Measurements from ENCODE around the gene CHIC2. TPM values are rescaled to one million over a fixed set of nuclear protein-coding genes. Genes with fewer than 3 reads are reported as not detected.

CHIC2 gene
- total RNA-seq, 2 experiments from 2014 or later, result 16.8 to 17.5 TPM

DNA sequence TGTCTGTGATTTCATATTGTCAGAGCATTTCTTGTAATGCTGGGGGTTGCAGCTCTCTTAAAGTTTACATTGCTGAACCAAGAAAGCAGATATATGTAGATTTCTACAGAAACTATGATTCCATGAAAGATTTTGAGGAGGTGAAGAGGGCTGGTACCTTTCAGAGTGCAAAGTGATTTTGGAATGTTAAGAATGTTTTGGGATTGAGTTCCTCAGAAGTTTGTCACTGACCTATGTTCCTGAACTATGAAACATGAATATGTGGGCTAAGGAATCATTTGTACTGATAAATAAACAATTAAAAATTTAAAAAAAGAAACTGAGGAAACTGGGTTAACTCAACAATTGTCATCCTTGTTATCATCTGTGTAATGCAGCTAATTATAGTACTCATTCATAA, 12.3 kb upstream of the CHIC2 start:
- intact Hi-C loops (cut with micrococcal nuclease), result no loop called here
- no peak for DNase-seq
- Mint-ChIP-seq H3K27me3 (peaks cover 8% of the 10 kb centered on the region), H3K4me1 (ENCODE audit: low read depth) (no peaks in the 10 kb centered on the region), H3K27ac (no peak overlapping the region), H3K4me3 (no peak overlapping the region), H3K36me3 (ENCODE audit: low read depth) (no peaks in the 10 kb centered on the region), H3K9me3 (no peaks in the 10 kb centered on the region)
- ChIA-PET POLR2A (no interaction called here), CTCF (no interaction called here)
- TF ChIP-seq, protein P1, sequence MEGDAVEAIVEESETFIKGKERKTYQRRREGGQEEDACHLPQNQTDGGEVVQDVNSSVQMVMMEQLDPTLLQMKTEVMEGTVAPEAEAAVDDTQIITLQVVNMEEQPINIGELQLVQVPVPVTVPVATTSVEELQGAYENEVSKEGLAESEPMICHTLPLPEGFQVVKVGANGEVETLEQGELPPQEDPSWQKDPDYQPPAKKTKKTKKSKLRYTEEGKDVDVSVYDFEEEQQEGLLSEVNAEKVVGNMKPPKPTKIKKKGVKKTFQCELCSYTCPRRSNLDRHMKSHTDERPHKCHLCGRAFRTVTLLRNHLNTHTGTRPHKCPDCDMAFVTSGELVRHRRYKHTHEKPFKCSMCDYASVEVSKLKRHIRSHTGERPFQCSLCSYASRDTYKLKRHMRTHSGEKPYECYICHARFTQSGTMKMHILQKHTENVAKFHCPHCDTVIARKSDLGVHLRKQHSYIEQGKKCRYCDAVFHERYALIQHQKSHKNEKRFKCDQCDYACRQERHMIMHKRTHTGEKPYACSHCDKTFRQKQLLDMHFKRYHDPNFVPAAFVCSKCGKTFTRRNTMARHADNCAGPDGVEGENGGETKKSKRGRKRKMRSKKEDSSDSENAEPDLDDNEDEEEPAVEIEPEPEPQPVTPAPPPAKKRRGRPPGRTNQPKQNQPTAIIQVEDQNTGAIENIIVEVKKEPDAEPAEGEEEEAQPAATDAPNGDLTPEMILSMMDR (IDR thresholded peaks at IDR 0.05), result no peak
- no peak for ATAC-seq

DNA sequence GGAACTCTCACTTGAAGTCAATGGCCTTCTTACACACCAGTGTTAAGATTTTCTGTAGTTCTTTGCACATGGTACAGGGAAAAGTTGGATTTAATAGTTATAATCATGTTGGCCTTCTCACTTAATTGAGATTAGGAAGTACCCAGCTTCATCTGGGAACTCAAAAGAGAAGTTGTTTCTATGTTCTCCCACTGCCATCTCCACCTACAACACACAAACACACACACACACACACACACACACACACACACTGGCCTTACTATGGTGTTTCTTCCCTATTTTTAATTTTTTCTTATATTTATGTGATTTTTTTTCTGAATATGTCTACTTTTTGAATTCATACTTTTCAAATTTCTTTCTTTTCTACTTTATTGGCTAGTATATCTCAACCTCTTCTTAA, 10.0 kb upstream of the CHIC2 start:
- Mint-ChIP-seq H3K27me3 (peaks cover 5% of the 10 kb centered on the region), H3K4me3 (no peak overlapping the region), H3K4me1 (ENCODE audit: low read depth) (no peaks in the 10 kb centered on the region), H3K36me3 (ENCODE audit: low read depth) (no peaks in the 10 kb centered on the region), H3K9me3 (no peaks in the 10 kb centered on the region), H3K27ac (no peak overlapping the region)
- CTCF ChIA-PET, result interaction anchor here (1.0 to 1.5 kb wide), 2 partner anchors 24 to 145 kb away, joined by 3 read pairs; no protein-coding TSS in a partner anchor
- ATAC-seq (no peak), DNase-seq (no peak)
- intact Hi-C loops (cut with micrococcal nuclease), result no loop called here
- POLR2A ChIA-PET, result no interaction called here
- TF ChIP-seq, protein P1 (IDR thresholded peaks at IDR 0.05), result no peak

DNA sequence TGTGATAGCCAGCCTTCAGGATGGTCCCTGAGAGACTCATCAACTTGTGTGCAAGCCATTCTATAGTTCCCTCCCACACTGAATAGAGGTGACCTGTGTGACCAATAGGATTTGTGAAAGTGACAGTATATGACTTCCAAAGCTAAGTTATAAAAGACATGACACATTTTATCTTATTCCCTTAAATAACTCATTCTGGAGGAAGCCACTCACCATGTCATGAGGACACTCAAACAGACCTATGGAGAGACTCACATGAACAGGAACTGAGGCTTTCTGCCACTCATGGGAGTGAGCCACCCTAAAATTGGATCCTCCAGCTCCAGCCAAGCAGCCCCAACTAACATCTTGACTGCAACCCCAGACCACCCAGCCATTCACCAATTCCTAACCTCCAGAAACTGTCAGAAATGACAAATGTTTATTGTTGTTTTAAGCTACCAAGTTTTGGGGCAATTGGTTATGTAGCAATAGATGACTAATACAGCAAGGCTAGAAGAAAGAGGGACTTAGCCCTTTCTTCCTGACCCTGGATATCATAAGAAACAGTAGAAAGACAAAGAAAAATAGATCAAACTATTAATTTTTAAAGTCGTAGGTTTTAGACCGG, 9.0 kb upstream of the CHIC2 start:
- no peak for DNase-seq
- no peaks in the 10 kb centered on the region for H3K9me3 Mint-ChIP-seq
- H3K27me3 Mint-ChIP-seq, result peaks cover 5% of the 10 kb centered on the region
- ATAC-seq, result no peak
- ChIA-PET POLR2A (interaction anchor here (0.6 to 0.7 kb wide), 2 partner anchors 23 to 1344 kb away, joined by 3 to 4 read pairs; no protein-coding TSS in a partner anchor), CTCF (no interaction called here)
- no peak overlapping the region for H3K27ac Mint-ChIP-seq
- no peaks in the 10 kb centered on the region for H3K36me3 Mint-ChIP-seq (ENCODE audit: low read depth)
- H3K4me3 Mint-ChIP-seq, result no peak overlapping the region
- TF ChIP-seq, protein P1 (IDR thresholded peaks at IDR 0.05), result no peak
- no peaks in the 10 kb centered on the region for H3K4me1 Mint-ChIP-seq (ENCODE audit: low read depth)
- intact Hi-C loops (cut with micrococcal nuclease), result no loop called here

DNA sequence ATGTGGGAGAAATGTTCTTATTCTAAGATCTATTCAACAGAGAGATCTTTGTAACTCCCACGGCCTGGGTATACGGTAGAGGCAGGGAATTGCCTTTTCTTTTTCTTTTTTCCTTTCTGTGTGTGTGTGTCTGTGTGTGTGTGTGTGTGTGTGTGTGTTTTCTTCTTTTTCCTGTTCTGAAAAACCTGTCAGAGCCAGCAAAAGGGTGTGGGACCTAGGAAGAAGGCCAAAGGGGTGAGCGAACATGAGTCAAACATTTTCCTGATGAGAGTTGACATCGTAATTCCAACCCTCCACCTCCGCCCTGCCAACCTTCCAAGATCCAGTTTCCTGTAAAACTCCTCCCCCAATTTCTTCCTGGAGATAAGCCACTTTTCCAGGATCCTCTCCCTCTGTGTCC, 2.8 kb upstream of the CHIC2 start:
- POLR2A ChIA-PET, result no interaction called here
- H3K27me3 Mint-ChIP-seq, result no peaks in the 10 kb centered on the region
- no peaks in the 10 kb centered on the region for H3K9me3 Mint-ChIP-seq
- TF ChIP-seq, protein P1 (IDR thresholded peaks at IDR 0.05), result no peak
- H3K4me3 Mint-ChIP-seq, result no peak overlapping the region
- intact Hi-C loops (cut with micrococcal nuclease), result no loop called here
- no peak overlapping the region for H3K27ac Mint-ChIP-seq
- no peak for ATAC-seq
- CTCF ChIA-PET, result no interaction called here
- no peak for DNase-seq
- peaks cover 6% of the 10 kb centered on the region for H3K36me3 Mint-ChIP-seq (ENCODE audit: low read depth)
- H3K4me1 Mint-ChIP-seq (ENCODE audit: low read depth), result peaks cover 16% of the 10 kb centered on the region

DNA sequence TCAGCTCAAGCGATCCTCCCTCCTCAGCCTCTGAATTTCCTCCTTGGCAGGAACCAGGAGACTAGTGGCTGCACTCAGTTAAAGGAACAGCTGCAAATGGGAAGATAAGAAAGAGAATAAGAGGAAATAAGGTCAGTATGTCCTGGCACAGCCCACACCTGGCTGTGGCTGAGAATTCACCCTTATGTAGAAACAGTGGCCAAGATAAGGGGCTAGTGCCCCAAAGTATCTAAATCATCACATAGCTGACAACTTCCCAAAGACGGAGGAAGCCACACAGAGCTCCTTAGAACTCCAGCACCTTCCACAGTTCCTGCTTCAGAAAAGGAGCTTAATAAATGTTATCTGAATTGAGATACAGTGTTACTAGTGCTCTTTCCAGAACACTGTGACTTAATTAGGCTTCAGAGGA, 2.3 kb upstream of the CHIC2 start:
- Mint-ChIP-seq H3K9me3 (no peaks in the 10 kb centered on the region), H3K36me3 (ENCODE audit: low read depth) (peaks cover 8% of the 10 kb centered on the region), H3K4me1 (ENCODE audit: low read depth) (peaks cover 20% of the 10 kb centered on the region), H3K27ac (no peak overlapping the region), H3K27me3 (no peaks in the 10 kb centered on the region), H3K4me3 (no peak overlapping the region)
- TF ChIP-seq, protein P1 (IDR thresholded peaks at IDR 0.05), result no peak
- intact Hi-C loops (cut with micrococcal nuclease), result no loop called here
- ATAC-seq (no peak), DNase-seq (no peak)
- CTCF ChIA-PET, result no interaction called here
- POLR2A ChIA-PET, result interaction anchor here (0.6 to 1.2 kb wide), 2 partner anchors 9 to 74 kb away, joined by 3 to 4 read pairs; no protein-coding TSS in a partner anchor
